ENCODE data around the gene PTTG1IP.

- TF ChIP-seq CTCF (conservative IDR thresholded peaks at IDR 0.05; ENCODE audit: low read depth, low read length) = no peak
- no peak for TF ChIP-seq RFX5 (IDR thresholded peaks at IDR 0.05; ENCODE audit: low read depth, low read length)
- TF ChIP-seq POLR2A (IDR thresholded peaks at IDR 0.05; ENCODE audit: low read depth, low read length) = no peak
- TF ChIP-seq MXI1 (IDR thresholded peaks at IDR 0.05; ENCODE audit: borderline replicate concordance, low read depth, low read length) = no peak
- no peak for TF ChIP-seq BHLHE40 (IDR thresholded peaks at IDR 0.05; ENCODE audit: low read depth, low read length)
- no peak for TF ChIP-seq CHD1 (IDR thresholded peaks at IDR 0.05; ENCODE audit: low read depth, low read length)
- TF ChIP-seq RCOR1 (IDR thresholded peaks at IDR 0.05; ENCODE audit: insufficient replicate concordance, low read length) = no peak
Observed at GRCh38 chr21:44909719-44910118, 36.2 kb upstream of the PTTG1IP start.

Measured in IMR-90 (cell line).